Cardiac fibroblast (primary cell): Measurements from ENCODE around the gene MLN.

Experiments
- DNase-seq, 2 donors: peaks; one replicate each; pipeline versions ENCODE4 v3.0.0 to v3.0.0-alpha.2; 2010; ENCODE audit warnings: low read depth in 2 of 2
- H3K4me3 ChIP-seq, 2 donors: replicated peaks in 1 of 2; 1 replicate in 1 of 2; 2 replicates in 1 of 2; pipeline ENCODE4 v1.5.1; 2011; ENCODE audit warnings: low read depth in 2 of 2, low read length in 2 of 2, mild to moderate bottlenecking in 2 of 2, moderate library complexity in 1 of 2
- CTCF ChIP-seq: IDR thresholded peaks from one replicate; pipeline ENCODE4 v1.5.1; 2011; ENCODE audit warnings: low read depth, mild to moderate bottlenecking, low read length, inconsistent platforms

MLN gene

GRCh38 chr6:33755070-33755869 is 48.5 kb downstream of the MLN start:
- no peak for TF ChIP-seq CTCF
- no peak overlapping the region for H3K4me3 ChIP-seq
- DNase-seq: no peak

DNA sequence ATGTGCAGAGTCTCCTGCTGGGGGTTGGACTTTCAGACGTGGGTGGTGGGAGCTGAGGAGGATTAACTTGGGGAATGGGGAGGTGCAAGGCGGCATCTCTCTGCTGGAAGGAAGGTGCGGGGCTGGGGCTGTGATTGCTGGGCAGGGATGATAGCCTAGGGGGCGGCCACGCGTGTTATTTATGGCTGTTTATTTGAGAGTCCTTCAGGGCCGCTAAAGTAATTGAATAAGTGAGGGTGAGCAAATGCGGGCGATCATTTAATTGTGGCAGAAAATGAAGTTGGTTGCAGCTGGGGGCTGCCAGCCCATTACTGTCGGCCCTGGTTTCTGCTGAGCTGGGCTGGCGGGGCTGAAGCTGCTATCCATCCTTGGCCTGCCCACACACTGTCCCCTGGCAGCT is 49.6 kb downstream of the MLN start:
- no peak for TF ChIP-seq CTCF
- no peak for DNase-seq
- no peak overlapping the region for H3K4me3 ChIP-seq

GRCh38 chr6:33752646-33753015 is 51.2 kb downstream of the MLN start:
- DNase-seq: no peak
- TF ChIP-seq CTCF: no peak
- no peak overlapping the region for H3K4me3 ChIP-seq

DNA sequence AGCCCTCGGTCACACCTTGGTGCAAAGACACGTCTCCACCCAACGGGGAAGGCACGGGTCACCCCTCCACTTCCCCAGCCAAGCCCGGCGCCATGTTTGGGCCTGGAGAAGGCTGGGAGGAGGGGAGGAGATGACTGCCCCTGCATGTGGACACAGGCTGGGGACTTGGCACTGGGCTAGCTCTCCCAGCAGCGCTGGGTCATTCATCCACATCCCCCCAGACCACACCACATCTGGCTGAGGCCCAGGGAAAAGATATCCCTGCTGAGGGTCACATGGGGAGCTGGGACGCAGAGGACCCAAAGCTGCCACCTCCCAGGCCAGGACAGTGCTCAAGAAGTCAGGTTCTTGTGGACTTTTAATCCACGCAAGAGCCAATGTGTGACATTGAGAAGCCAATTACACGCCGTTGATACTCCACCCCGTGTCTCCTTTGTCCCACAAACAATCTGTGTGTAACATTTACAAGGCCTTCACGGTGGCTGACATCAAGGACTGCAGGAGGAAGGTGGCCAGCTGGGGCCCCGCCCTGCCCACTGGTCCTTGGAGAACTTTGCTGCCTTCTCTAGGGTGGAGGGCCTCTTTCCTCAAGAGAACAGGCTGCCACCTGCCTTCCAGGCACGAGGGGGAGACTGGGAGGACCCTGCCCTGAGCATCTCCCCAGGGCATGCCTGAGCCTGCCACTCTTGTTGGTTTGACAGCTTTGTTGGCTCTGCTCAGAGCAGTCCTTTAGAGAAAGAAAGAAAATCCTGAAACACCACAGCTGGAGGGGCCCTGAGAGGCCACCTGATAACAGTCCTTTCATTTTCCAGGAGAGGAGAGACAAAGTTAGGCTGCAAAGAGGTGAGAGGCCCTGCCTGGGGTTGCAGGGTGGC is 51.8 kb downstream of the MLN start:
- DNase-seq: no peak
- TF ChIP-seq CTCF: no peak
- no peak overlapping the region for H3K4me3 ChIP-seq

GRCh38 chr6:33750244-33750991 is 53.4 kb downstream of the MLN start:
- DNase-seq: peak in 1 of 2 donors; percentile 63
- H3K4me3 ChIP-seq: no peak overlapping the region
- no peak for TF ChIP-seq CTCF

DNA sequence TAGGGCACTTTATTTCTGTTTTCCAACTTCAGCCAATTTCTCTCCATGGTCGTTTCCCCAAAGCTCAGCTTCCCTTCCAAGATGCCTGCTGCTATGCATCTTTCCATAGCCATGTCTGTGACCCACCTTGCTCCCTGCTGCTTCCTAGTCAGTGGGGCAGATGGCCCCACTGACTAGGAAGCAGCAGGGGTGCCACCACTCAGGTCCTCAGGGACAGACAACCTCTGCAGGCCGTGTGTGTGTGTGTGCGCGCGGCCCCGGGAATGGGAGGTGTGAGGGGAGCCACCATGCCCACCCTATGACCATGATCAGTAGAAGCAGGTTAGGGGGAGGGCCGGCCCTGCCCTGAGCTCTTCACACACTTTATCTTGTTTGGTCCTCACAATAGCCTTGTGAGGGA is 54.4 kb downstream of the MLN start:
- TF ChIP-seq CTCF: no peak
- no peak overlapping the region for H3K4me3 ChIP-seq
- DNase-seq: no peak
